Activated T-cell treated with anti-CD3 and anti-CD28 coated beads, Interleukin-2, amount 50 U/mL, for 48 hours (primary cell): Measurements from ENCODE around the gene CCDC137.
A peak's percentile ranks its signal among the peaks of the same experiment; 100 is the strongest.
"Not testable (repeated sequence)": the region's sequence is repeated elsewhere in the genome, so short reads cannot be mapped to it uniquely, and the experiment has no call there.

Source experiments
- DNase-seq, 2 experiments: peaks; one replicate each; pipeline ENCODE4 v3.0.0-alpha.2; 2020

CCDC137 gene

GRCh38 chr17:81666342-81667191 is at the start of gene CCDC137, which contains the start of gene OXLD1:
TSS of gene CCDC137 (plus strand) at chr17:81666737. CDS start at chr17:81666767, 30 bp downstream.
TSS of gene OXLD1 (minus strand) at chr17:81666605. CDS start at chr17:81666577, 28 bp downstream.
- DNase-seq, result peak; percentile 94 to 96

GRCh38 chr17:81616877-81617276 is 49.7 kb upstream of the CCDC137 start:
- no peak for DNase-seq

GRCh38 chr17:81618307-81618706 is 48.2 kb upstream of the CCDC137 start:
- not testable (repeated sequence) for DNase-seq

GRCh38 chr17:81621494-81622130 is 44.9 kb upstream of the CCDC137 start:
- no peak for DNase-seq

GRCh38 chr17:81630274-81630673 is 36.3 kb upstream of the CCDC137 start:
- no peak for DNase-seq

GRCh38 chr17:81631482-81631881 is 35.1 kb upstream of the CCDC137 start:
- no peak for DNase-seq

- no peak for DNase-seq
Measured at GRCh38 chr17:81635431-81635830, 31.1 kb upstream of the CCDC137 start.

- DNase-seq, result no peak
Measured at GRCh38 chr17:81635973-81636504, 30.5 kb upstream of the CCDC137 start.

- DNase-seq, result peak; percentile 91 to 94
Measured at GRCh38 chr17:81636505-81637288, 29.8 kb upstream of the CCDC137 start, which contains the start of the genes NPLOC4 and TSPAN10. TSS of gene NPLOC4 (minus strand) at chr17:81637112. CDS start at chr17:81636930, 182 bp downstream. TSS of gene TSPAN10 (plus strand) at chr17:81637196. CDS start at chr17:81642413, 5,217 bp downstream.

GRCh38 chr17:81638683-81639082 is 27.9 kb upstream of the CCDC137 start:
- no peak for DNase-seq

- DNase-seq, result no peak
Measured at GRCh38 chr17:81640011-81640410, 26.5 kb upstream of the CCDC137 start.

GRCh38 chr17:81641825-81642489 is 24.6 kb upstream of the CCDC137 start:
- no peak for DNase-seq

- DNase-seq, result no peak
Measured at GRCh38 chr17:81644496-81644895, 22.0 kb upstream of the CCDC137 start.

- no peak for DNase-seq
Measured at GRCh38 chr17:81644976-81645952, 21.3 kb upstream of the CCDC137 start.

GRCh38 chr17:81646869-81647600 is 19.5 kb upstream of the CCDC137 start:
- no peak for DNase-seq

- no peak for DNase-seq
Measured at GRCh38 chr17:81647640-81648012, 18.9 kb upstream of the CCDC137 start.

- no peak for DNase-seq
Measured at GRCh38 chr17:81648013-81648706, 18.4 kb upstream of the CCDC137 start.

GRCh38 chr17:81648707-81649085 is 17.8 kb upstream of the CCDC137 start:
- no peak for DNase-seq

GRCh38 chr17:81650951-81651350 is 15.6 kb upstream of the CCDC137 start:
- no peak for DNase-seq

- DNase-seq, result no peak
Measured at GRCh38 chr17:81651692-81652091, 14.8 kb upstream of the CCDC137 start.
